K562 (cell line): ENCODE data around the gene DCP2. TPM values are rescaled to one million over a fixed set of nuclear protein-coding genes. Genes with fewer than 3 reads are reported as not detected.

ENCODE experiments used
- ARID3B ChIP-seq: fragments of 250-450 bp; sonication (Bioruptor Pico); IDR thresholded peaks from 2 replicates; pipeline ENCODE4 v1.4.0; 2020; ENCODE audit warnings: borderline replicate concordance
- CC2D1A ChIP-seq: fragments of 450-650 bp; IDR thresholded peaks from 2 replicates; pipeline ENCODE4 v1.6.1; 2017; ENCODE audit warnings: mild to moderate bottlenecking
- MGA ChIP-seq: fragments of 450-650 bp; IDR thresholded peaks from 2 replicates; pipeline ENCODE4 v1.6.1; 2016; ENCODE audit warnings: mild to moderate bottlenecking, moderate library complexity
- NBN ChIP-seq: fragments of 450-650 bp; IDR thresholded peaks from 2 replicates; pipeline ENCODE4 v1.6.1; 2016; ENCODE audit warnings: low read depth, mild to moderate bottlenecking
- RAD21 ChIP-seq, 2 experiments: fragments of 250-450 bp in 1 of 2; fragments of 450-650 bp in 1 of 2; sonication (Bioruptor Pico) in 1 of 2; formaldehyde crosslinking in 1 of 2; IDR thresholded peaks in 1 of 2; conservative IDR thresholded peaks in 1 of 2; 2 replicates each; pipeline versions ENCODE4 v1.4.0 to v1.8.0; 2020 to 2022; ENCODE audit warnings: mild to moderate bottlenecking in 2 of 2, moderate library complexity in 1 of 2
- SAP30 ChIP-seq: fragments of 200-600 bp; sonication (generic); IDR thresholded peaks from 2 replicates; pipeline ENCODE4 v1.6.1; 2012; ENCODE audit warnings: borderline replicate concordance, low read depth, mild to moderate bottlenecking, moderate library complexity, low read length, control low read depth, inconsistent platforms; ENCODE audit not compliant: insufficient read depth, poor library complexity, severe bottlenecking
- TRIM28 ChIP-seq: fragments of 450-650 bp; IDR thresholded peaks from 2 replicates; pipeline ENCODE4 v1.6.1; 2017
- ZNF121 ChIP-seq: sonication (generic); formaldehyde crosslinking; conservative IDR thresholded peaks from 2 replicates; pipeline ENCODE4 v1.8.0; 2022; ENCODE audit warnings: missing genetic modification reagents
- ZNF143 ChIP-seq: sonication (generic); formaldehyde crosslinking; IDR thresholded peaks from 2 replicates; pipeline ENCODE4 v1.9.0; 2022; ENCODE audit warnings: mild to moderate bottlenecking, missing genetic modification reagents
- polyA plus RNA-seq, 8 experiments: library from polyadenylated mRNA; depleted of rRNA in 4 of 8; stranded (reverse) in 5 of 8; unstranded in 3 of 8; fragments of >200 nt; fragmentation: Nextera tagmentation in 2 of 8; fragmentation: Illumina TruSeq in 1 of 8; extraction: Ambion mirVana in 2 of 8; extraction: Trizol in 1 of 8; gene quantifications; 2 replicates each; pipeline versions ENCODE4 v1.2.1 to v1.2.3, GENCODE V29; 2011 to 2014; ENCODE audit warnings: inconsistent platforms in 1 of 8, missing spikeins in 1 of 8
- total RNA-seq, 7 experiments: library from RNA; depleted of rRNA in 6 of 7; stranded (reverse); fragments of >200 nt in 6 of 7; fragmentation: Illumina TruSeq in 2 of 7; extraction: Trizol in 2 of 7; gene quantifications; 2 replicates each; pipeline versions ENCODE4 v1.2.1 to v1.2.3, GENCODE V29; 2011 to 2021; ENCODE audit warnings: low replicate concordance in 1 of 7

The DCP2 gene
- total and polyA plus RNA-seq, 9 of the 15 experiments (the other 6 are each of a cell fraction or from before 2014, with no cell fraction given), result 25.9 to 109 (median 46.7) TPM

GRCh38 chr5:112973904-112974303 lies 2.7 kb upstream of the DCP2 start (continued):
- TF ChIP-seq ARID3B (CRISPR knock-in tag), result no peak
- TF ChIP-seq SAP30, result no peak
- TF ChIP-seq TRIM28, result no peak
- no peak for TF ChIP-seq RAD21 (CRISPR knock-in tag; conservative IDR thresholded peaks at IDR 0.05 in 1 of 2, IDR thresholded peaks at IDR 0.05 in 1 of 2)
- no peak for TF ChIP-seq MGA
- no peak for TF ChIP-seq ZNF121 (CRISPR knock-in tag)
- TF ChIP-seq ZNF143 (CRISPR knock-in tag), result no peak
- 0 out of 2 replicates have a peak, but pooled peaks have one; percentile 16 for TF ChIP-seq CC2D1A
- peak; percentile 56; the same call in 1 of the 2 replicates for TF ChIP-seq NBN
